Nephron (organoid): ENCODE results near the gene SUN1.
A peak's percentile ranks its signal among the peaks of the same experiment; 100 is the strongest.

Experiments used
- H3K27ac Mint-ChIP-seq, 3 experiments: 2 replicates each; pipeline ENCODE4 v1.8.0; 2020; ENCODE audit warnings: mixed read lengths in 3 of 3, mild to moderate bottlenecking in 2 of 3, moderate library complexity in 1 of 3
- H3K27me3 Mint-ChIP-seq: 2 replicates; pipeline ENCODE4 v1.8.0; 2021; ENCODE audit warnings: low read depth, mild to moderate bottlenecking, moderate library complexity, mixed read lengths
- H3K36me3 Mint-ChIP-seq: 2 replicates; pipeline ENCODE4 v1.8.0; 2020; ENCODE audit warnings: low read depth, mixed read lengths
- H3K4me1 Mint-ChIP-seq: 2 replicates; pipeline ENCODE4 v1.8.0; 2020; ENCODE audit warnings: mixed read lengths
- H3K4me3 Mint-ChIP-seq, 3 experiments: 2 replicates each; pipeline ENCODE4 v1.8.0; 2020; ENCODE audit warnings: mild to moderate bottlenecking in 3 of 3, mixed read lengths in 3 of 3, moderate library complexity in 2 of 3
- H3K9me3 Mint-ChIP-seq: 2 replicates; pipeline ENCODE4 v1.8.0; 2020; ENCODE audit warnings: mixed read lengths
- CTCF ChIP-seq, 3 experiments: fragments of 200-600 bp; sonication (generic); IDR thresholded peaks; one replicate each; pipeline ENCODE4 v1.5.0; 2021; ENCODE audit warnings: antibody characterized with exemption in 3 of 3; ENCODE audit not compliant: unreplicated experiment in 3 of 3

The SUN1 gene

GRCh38 chr7:832968-833424, 720 bp downstream of the SUN1 start:
- Mint-ChIP-seq H3K9me3 (no peaks in the 10 kb centered on the region), H3K4me1 (peaks cover 54% of the 10 kb centered on the region), H3K27me3 (peaks cover 3% of the 10 kb centered on the region), H3K36me3 (peaks cover 17% of the 10 kb centered on the region), H3K4me3 (peak overlapping the region in 1 of 3 experiments; percentile 29), H3K27ac (peak overlapping the region; percentile 79 to 95 (median 87))
- no peak for TF ChIP-seq CTCF (IDR thresholded peaks at IDR 0.05; ENCODE audit: unreplicated experiment in 3 of 3)

GRCh38 chr7:833601-834258, 1.5 kb downstream of the SUN1 start:
- peak overlapping the region in 1 of 3 experiments; percentile 39 for H3K27ac Mint-ChIP-seq
- no peak for TF ChIP-seq CTCF (IDR thresholded peaks at IDR 0.05; ENCODE audit: unreplicated experiment in 3 of 3)
- peaks cover 23% of the 10 kb centered on the region for H3K36me3 Mint-ChIP-seq
- peaks cover 3% of the 10 kb centered on the region for H3K27me3 Mint-ChIP-seq
- peaks cover 54% of the 10 kb centered on the region for H3K4me1 Mint-ChIP-seq
- no peaks in the 10 kb centered on the region for H3K9me3 Mint-ChIP-seq
- H3K4me3 Mint-ChIP-seq: no peak overlapping the region

- no peak for TF ChIP-seq CTCF (IDR thresholded peaks at IDR 0.05; ENCODE audit: unreplicated experiment in 3 of 3)
- H3K27me3 Mint-ChIP-seq: peaks cover 3% of the 10 kb centered on the region
- H3K27ac Mint-ChIP-seq: peak overlapping the region in 1 of 3 experiments; percentile 74
- H3K4me1 Mint-ChIP-seq: peaks cover 50% of the 10 kb centered on the region
- H3K4me3 Mint-ChIP-seq: no peak overlapping the region
- peaks cover 29% of the 10 kb centered on the region for H3K36me3 Mint-ChIP-seq
- no peaks in the 10 kb centered on the region for H3K9me3 Mint-ChIP-seq
Observed at GRCh38 chr7:834277-834676, 2.0 kb downstream of the SUN1 start.

GRCh38 chr7:835021-835420, 2.7 kb downstream of the SUN1 start:
- Mint-ChIP-seq H3K4me1 (peaks cover 46% of the 10 kb centered on the region), H3K27ac (peak overlapping the region in 1 of 3 experiments; percentile 32), H3K9me3 (no peaks in the 10 kb centered on the region), H3K36me3 (peaks cover 34% of the 10 kb centered on the region), H3K4me3 (no peak overlapping the region), H3K27me3 (peaks cover 3% of the 10 kb centered on the region)
- no peak for TF ChIP-seq CTCF (IDR thresholded peaks at IDR 0.05; ENCODE audit: unreplicated experiment in 3 of 3)

GRCh38 chr7:835485-836401, 3.5 kb downstream of the SUN1 start:
- Mint-ChIP-seq H3K4me3 (no peak overlapping the region), H3K9me3 (no peaks in the 10 kb centered on the region), H3K4me1 (peaks cover 39% of the 10 kb centered on the region), H3K27me3 (peaks cover 3% of the 10 kb centered on the region), H3K27ac (peak overlapping the region in 1 of 3 experiments; percentile 32), H3K36me3 (peaks cover 35% of the 10 kb centered on the region)
- TF ChIP-seq CTCF (IDR thresholded peaks at IDR 0.05; ENCODE audit: unreplicated experiment in 3 of 3): no peak
